Mesothelial cell of epicardium (in vitro differentiated cells): ENCODE measurements around the gene PHACTR3. TPM values are rescaled to one million over a fixed set of nuclear protein-coding genes. Genes with fewer than 3 reads are reported as not detected.

Experiments used
- DNase-seq, 2 experiments: peaks; one replicate each; pipeline ENCODE4 v3.0.0; 2021; ENCODE audit warnings: low spot score in 2 of 2; ENCODE audit not compliant: unreplicated experiment in 2 of 2
- H3K27ac Mint-ChIP-seq: 2 replicates; pipeline ENCODE4 v1.8.0; 2021; ENCODE audit warnings: mixed read lengths
- H3K27me3 Mint-ChIP-seq: 2 replicates; pipeline ENCODE4 v1.8.0; 2021; ENCODE audit warnings: low read depth, mixed read lengths
- H3K36me3 Mint-ChIP-seq: 2 replicates; pipeline ENCODE4 v1.8.0; 2021; ENCODE audit warnings: mixed read lengths
- H3K4me1 Mint-ChIP-seq: 2 replicates; pipeline ENCODE4 v1.8.0; 2021; ENCODE audit warnings: mixed read lengths
- H3K4me3 Mint-ChIP-seq: 2 replicates; pipeline ENCODE4 v1.8.0; 2021; ENCODE audit warnings: mild to moderate bottlenecking, moderate library complexity, mixed read lengths
- H3K9me3 Mint-ChIP-seq: 2 replicates; pipeline ENCODE4 v1.8.0; 2021; ENCODE audit warnings: mixed read lengths
- CTCF ChIP-seq: fragments of 200-600 bp; sonication (generic); IDR thresholded peaks from one replicate; pipeline ENCODE4 v1.5.0; 2021; ENCODE audit warnings: antibody characterized with exemption; ENCODE audit not compliant: unreplicated experiment
- total RNA-seq: library from RNA; stranded (reverse); gene quantifications from 3 replicates; pipeline ENCODE4 v1.2.1, GENCODE V29; 2021

PHACTR3 gene
- total RNA-seq, 1 donor from 2014 or later: 0.16 TPM

- Mint-ChIP-seq H3K27ac (no peak overlapping the region), H3K4me3 (no peak overlapping the region), H3K36me3 (peaks cover 1% of the 10 kb centered on the region), H3K9me3 (peaks cover 4% of the 10 kb centered on the region), H3K27me3 (peaks cover 9% of the 10 kb centered on the region), H3K4me1 (no peaks in the 10 kb centered on the region)
- TF ChIP-seq CTCF: no peak
- no peak for DNase-seq
These were observed 254.1 kb downstream of the PHACTR3 start for GRCh38 chr20:59858425-59858824.

GRCh38 chr20:59861401-59861800 is 257.1 kb downstream of the PHACTR3 start:
- H3K27me3 Mint-ChIP-seq: peaks cover 9% of the 10 kb centered on the region
- peaks cover 4% of the 10 kb centered on the region for H3K9me3 Mint-ChIP-seq
- H3K4me3 Mint-ChIP-seq: no peak overlapping the region
- no peaks in the 10 kb centered on the region for H3K36me3 Mint-ChIP-seq
- H3K4me1 Mint-ChIP-seq: no peaks in the 10 kb centered on the region
- no peak for TF ChIP-seq CTCF
- no peak for DNase-seq
- no peak overlapping the region for H3K27ac Mint-ChIP-seq

GRCh38 chr20:59863058-59863457 is 258.7 kb downstream of the PHACTR3 start:
- H3K36me3 Mint-ChIP-seq: no peaks in the 10 kb centered on the region
- H3K4me3 Mint-ChIP-seq: no peak overlapping the region
- TF ChIP-seq CTCF: no peak
- no peaks in the 10 kb centered on the region for H3K4me1 Mint-ChIP-seq
- no peaks in the 10 kb centered on the region for H3K9me3 Mint-ChIP-seq
- no peak overlapping the region for H3K27ac Mint-ChIP-seq
- H3K27me3 Mint-ChIP-seq: peaks cover 9% of the 10 kb centered on the region
- DNase-seq: no peak

GRCh38 chr20:59864726-59865125 is 260.4 kb downstream of the PHACTR3 start:
- no peaks in the 10 kb centered on the region for H3K9me3 Mint-ChIP-seq
- H3K36me3 Mint-ChIP-seq: no peaks in the 10 kb centered on the region
- H3K27me3 Mint-ChIP-seq: peaks cover 11% of the 10 kb centered on the region
- no peak for TF ChIP-seq CTCF
- no peak overlapping the region for H3K4me3 Mint-ChIP-seq
- no peak overlapping the region for H3K27ac Mint-ChIP-seq
- H3K4me1 Mint-ChIP-seq: no peaks in the 10 kb centered on the region
- no peak for DNase-seq

- DNase-seq: no peak
- H3K9me3 Mint-ChIP-seq: no peaks in the 10 kb centered on the region
- H3K4me3 Mint-ChIP-seq: no peak overlapping the region
- peaks cover 9% of the 10 kb centered on the region for H3K27me3 Mint-ChIP-seq
- H3K36me3 Mint-ChIP-seq: no peaks in the 10 kb centered on the region
- TF ChIP-seq CTCF: no peak
- H3K4me1 Mint-ChIP-seq: no peaks in the 10 kb centered on the region
- H3K27ac Mint-ChIP-seq: no peak overlapping the region
These were observed 262.0 kb downstream of the PHACTR3 start for GRCh38 chr20:59866338-59866737.

- Mint-ChIP-seq H3K36me3 (no peaks in the 10 kb centered on the region), H3K9me3 (no peaks in the 10 kb centered on the region), H3K4me3 (no peak overlapping the region), H3K4me1 (no peaks in the 10 kb centered on the region), H3K27ac (no peak overlapping the region), H3K27me3 (peaks cover 4% of the 10 kb centered on the region)
- no peak for TF ChIP-seq CTCF
- DNase-seq: no peak
These were observed 266.8 kb downstream of the PHACTR3 start for GRCh38 chr20:59871096-59871495.
